GM18519 (cell line): ENCODE results near the gene OR7G1.

Source experiments
- ATAC-seq: cut with Tn5 transposase; IDR thresholded peaks from one replicate; pipeline ENCODE4 v1.9.1; 2021; ENCODE audit warnings: mild to moderate bottlenecking, moderate library complexity; ENCODE audit not compliant: unreplicated experiment, low FRiP score

Gene OR7G1, protein sequence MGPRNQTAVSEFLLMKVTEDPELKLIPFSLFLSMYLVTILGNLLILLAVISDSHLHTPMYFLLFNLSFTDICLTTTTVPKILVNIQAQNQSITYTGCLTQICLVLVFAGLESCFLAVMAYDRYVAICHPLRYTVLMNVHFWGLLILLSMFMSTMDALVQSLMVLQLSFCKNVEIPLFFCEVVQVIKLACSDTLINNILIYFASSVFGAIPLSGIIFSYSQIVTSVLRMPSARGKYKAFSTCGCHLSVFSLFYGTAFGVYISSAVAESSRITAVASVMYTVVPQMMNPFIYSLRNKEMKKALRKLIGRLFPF

GRCh38 chr19:9115307-9115813, at the start of gene OR7G1:
Gene OR7G1 (minus strand): TSS chr19:9115763. CDS start chr19:9115763, 0 bp downstream.
- no peak for ATAC-seq

DNA sequence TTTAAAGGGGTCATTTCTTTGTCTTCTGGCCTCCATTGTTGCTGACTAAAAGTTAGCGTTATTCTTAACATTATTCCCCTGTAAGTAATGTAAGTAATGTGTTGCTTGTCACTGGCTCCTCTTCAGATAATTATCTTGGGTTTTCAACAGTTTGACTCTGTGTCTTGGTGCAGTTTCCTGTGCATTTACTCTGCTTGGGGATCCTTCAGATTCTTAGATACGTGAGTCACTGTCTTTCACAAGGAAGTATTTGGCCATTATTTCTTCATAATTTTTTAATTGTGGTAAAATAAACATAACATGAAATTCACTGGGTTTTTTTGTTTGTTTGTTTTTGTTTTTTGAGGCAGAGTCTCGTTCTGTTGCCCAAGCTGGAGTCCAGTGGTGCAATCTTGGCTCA, 49.7 kb upstream of the OR7G1 start:
- no peak for ATAC-seq

- no peak for ATAC-seq
Observed at GRCh38 chr19:9161427-9161826, 45.9 kb upstream of the OR7G1 start.

GRCh38 chr19:9159891-9160290, 44.3 kb upstream of the OR7G1 start:
- ATAC-seq, result no peak

DNA sequence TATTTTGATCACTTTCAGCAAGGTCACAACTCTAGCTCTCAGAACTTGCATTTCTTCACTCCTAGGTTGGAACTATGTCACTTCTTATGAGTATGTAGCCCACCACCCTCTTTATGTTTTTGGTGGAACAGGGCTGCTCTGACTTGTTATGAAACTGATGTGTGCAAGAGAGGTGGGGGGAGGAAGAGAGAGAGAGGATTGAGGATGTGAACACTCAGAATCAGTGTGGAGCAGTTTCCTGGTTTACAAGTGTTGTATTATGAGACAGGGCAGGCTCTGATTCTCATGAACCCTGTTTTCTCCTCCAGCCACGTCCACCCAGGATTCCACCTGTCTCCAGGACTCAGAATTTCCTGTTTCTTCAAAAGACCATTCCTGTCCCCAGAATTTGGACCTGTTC, 40.7 kb upstream of the OR7G1 start:
- no peak for ATAC-seq

- ATAC-seq, result no peak
Observed at GRCh38 chr19:9155591-9155990, 40.0 kb upstream of the OR7G1 start.

- ATAC-seq, result no peak
Observed at GRCh38 chr19:9151367-9151766, 35.8 kb upstream of the OR7G1 start.

DNA sequence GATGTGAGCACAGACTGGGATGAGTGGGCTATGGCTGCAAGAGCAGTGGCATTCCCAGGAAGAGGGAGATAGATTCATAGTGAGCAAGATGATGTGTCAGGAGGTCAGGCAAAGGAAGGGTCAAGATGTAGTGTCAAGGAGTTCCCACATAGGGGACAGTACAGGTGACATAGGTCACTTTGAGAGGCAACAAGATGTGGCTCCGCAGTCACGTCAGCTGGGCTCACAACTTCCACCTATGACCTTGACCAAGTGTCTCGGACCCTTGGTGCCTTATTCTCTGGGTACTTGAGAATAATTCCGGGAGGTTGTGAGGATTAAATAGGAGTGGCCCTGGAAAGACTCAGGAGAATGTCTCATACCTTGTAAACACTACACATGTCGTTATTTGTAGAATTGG, 35.1 kb upstream of the OR7G1 start:
- ATAC-seq, result no peak

DNA sequence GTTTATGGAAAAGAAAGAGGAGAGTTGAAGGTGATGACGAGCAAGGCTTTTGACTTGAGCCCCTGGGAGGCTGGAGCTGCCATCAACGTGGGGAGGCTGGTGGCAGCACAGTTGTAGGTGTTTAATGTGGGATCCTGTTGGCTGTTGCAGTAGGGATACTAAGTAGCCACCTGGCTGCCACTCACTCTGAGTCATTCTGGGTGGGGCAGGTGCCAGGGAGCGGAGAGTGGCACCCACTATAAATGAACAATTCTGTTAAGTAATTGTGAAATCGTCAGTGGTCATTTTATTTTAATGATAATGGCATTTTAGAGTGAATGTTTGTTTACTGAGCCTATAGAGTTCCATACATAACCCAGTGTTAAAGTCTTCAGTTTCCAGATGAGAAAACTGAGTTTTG, 34.4 kb upstream of the OR7G1 start:
- no peak for ATAC-seq

GRCh38 chr19:9148697-9149096, 33.1 kb upstream of the OR7G1 start:
- ATAC-seq, result no peak

DNA sequence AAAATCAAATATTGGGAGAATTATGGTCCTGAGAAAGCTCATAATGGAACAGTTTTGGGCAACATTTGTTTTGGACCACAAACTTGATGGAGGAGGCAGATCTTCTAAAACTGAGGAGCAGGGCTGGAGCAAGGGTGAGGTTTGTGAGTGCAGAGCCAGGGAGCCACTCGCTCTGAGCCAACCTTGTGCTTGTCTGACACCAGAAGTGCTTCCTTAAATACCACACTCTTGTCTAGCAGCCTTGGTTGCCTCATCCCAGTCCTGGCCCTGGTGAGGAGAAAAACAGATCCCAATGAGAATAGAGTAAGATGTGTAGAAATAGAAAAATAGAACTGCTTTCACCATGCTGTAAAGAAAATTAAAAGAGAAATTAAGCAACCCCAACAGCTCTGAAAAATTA, 31.3 kb upstream of the OR7G1 start:
- no peak for ATAC-seq

GRCh38 chr19:9144920-9145319, 29.4 kb upstream of the OR7G1 start:
- no peak for ATAC-seq

- ATAC-seq, result no peak
Observed at GRCh38 chr19:9140159-9140874, 24.8 kb upstream of the OR7G1 start, which contains the start of gene ZNF317. Gene ZNF317 (plus strand): TSS chr19:9140397. CDS start chr19:9156017, 15,620 bp downstream.

- no peak for ATAC-seq
Observed at GRCh38 chr19:9139609-9140158, 24.1 kb upstream of the OR7G1 start.

GRCh38 chr19:9132422-9132821, 16.9 kb upstream of the OR7G1 start:
- ATAC-seq, result no peak

GRCh38 chr19:9130965-9131364, 15.4 kb upstream of the OR7G1 start:
- ATAC-seq, result no peak

DNA sequence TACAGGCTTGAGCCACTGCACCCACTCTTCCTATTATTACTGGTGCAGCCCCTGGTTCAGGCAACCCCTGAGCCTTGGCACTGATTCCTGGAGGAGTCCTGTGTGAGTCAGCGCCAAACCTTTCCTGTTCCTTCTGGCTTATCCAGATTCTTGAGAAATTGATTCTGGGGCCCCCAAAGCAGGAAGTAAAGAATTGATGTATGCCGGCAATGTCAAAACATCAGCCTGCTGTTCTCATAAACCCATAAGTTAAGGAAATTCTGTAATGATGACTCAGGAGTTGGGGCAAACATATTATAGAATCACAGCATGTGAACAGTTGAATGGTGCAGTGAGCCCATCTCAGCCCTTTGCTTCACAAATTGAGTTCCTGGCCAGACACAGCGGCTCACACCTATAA, 12.6 kb upstream of the OR7G1 start:
- no peak for ATAC-seq

- no peak for ATAC-seq
Observed at GRCh38 chr19:9126900-9127405, 11.4 kb upstream of the OR7G1 start, which contains the start of gene OR7G3. Gene OR7G3 (minus strand): TSS chr19:9126950. CDS start chr19:9126950, 0 bp downstream.

DNA sequence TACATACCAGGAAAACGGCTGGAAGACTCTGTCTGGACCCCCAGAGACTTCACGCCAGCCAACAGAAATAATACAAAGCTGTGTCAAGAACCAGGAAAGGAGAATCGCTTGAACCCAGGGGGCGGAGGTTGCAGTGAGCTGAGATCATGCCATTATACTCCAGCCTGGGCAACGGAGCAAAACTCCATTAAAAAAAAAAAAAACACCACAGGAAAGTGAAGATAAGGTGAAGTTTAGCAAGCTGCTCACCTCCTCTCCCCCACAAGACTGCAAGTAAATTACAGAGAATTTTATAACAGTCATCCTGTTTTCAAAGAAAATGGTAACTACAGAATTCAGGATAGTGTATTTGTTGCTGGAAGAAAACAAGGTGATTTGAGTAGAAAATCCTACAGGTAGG, 984 bp upstream of the OR7G1 start:
- ATAC-seq, result no peak

DNA sequence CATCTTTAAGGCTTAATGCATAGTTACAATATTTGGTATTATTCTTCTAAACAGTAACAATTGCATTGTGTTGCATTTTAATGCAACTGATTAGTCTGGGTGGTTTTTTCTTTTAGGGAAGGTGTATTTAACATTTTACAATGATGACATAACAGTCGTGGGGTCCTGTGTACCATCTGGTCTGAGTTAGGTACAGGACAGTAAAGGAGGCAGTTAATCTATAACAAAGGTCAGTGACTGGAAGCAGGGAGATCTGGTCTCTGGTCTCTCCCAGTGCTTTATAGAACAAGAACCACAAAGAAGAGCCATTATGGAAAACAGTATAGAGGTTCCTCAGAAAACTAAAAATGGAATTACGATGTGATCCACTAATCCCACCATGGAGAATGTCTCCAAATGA, 5.6 kb downstream of the OR7G1 start:
- ATAC-seq, result no peak

DNA sequence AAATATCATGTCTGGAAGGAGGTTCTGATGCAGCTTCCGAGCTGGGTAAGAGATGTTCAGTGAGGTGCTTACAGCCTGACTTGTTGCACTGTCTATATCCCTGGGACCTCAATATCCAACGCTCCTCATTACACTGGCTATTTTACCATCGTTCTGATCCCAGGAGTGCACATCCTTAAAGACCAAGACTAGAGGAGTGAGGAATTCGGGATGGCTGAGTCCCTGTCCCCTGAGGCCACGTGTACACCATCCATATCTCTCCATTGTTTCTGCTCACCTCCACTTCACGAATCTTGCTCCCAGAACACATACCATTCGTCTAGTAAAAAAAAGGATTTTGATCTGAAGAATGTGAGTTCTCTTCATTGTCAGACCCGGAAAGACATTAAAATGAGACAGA, 8.2 kb downstream of the OR7G1 start, which contains the start of gene OR7G2:
Gene OR7G2, minus strand, starts transcription at position 101 of the 400 bp plus-strand sequence. CDS start 4,232 bp downstream, outside the sequence.
- no peak for ATAC-seq
